ENCODE measurements around the gene APP.
"Not testable (repeated sequence)": the region's sequence is repeated elsewhere in the genome, so short reads cannot be mapped to it uniquely, and the experiment has no call there.

The APP gene

DNA sequence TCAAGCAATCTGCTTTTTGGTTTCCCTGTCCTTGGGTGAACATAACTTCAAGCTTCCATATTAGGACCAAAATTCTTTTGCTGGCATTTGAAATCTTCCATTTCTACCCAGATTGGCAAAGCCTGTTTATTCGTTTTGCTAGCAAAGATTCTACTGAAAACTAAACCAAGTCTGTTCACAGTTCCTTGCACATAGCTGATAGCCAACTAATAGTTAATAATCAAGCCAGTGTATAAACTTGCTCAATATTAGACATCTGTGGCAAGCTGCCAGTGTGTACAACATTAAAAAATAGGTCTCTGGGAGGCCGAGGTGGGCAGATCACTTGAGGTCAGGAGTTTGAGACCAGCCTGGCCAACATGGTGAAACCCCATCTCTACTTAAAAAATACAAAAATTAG lies 6.3 kb downstream of the APP start:
- DNase-seq (ENCODE audit: low spot score), result peak; percentile 81

DNA sequence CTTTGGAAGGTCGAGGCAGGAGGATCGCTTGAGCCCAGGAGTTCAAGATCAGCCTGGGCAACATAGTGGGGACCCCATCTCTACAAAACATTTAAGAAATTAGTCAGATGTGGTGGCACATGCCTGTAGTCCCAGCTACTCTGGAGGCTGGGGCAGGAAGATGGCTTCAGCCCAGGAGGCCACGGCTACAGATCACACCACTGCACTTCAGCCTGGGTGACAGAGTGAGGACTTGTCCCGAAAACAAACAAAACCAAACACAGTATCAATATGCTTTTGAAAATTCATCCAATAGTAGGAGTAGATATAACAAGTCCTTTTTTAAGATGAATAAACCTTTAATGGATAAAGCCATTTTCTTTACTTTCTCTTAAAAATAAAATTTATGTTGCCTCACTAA lies 8.5 kb downstream of the APP start:
- no peak for DNase-seq (ENCODE audit: low spot score)

DNA sequence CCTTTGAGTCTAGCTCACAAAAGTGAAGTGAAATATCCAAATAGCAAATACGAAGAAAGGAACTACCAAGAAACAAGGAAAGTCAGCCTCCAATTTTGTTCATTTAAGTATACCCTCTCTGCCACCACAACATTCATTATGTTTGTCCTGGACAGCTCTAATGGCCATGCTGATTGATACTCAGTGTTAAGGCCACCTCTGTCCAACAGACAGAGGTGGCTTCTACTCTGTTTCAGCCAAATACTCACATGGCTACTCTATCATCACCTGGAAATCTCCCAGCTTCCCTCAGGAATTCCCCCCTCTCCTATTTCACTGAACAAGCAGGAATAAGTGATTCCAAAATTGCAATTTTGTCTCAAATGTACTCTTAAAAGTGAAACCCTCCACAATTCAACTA lies 10.7 kb downstream of the APP start:
- no peak for DNase-seq (ENCODE audit: low spot score)

DNA sequence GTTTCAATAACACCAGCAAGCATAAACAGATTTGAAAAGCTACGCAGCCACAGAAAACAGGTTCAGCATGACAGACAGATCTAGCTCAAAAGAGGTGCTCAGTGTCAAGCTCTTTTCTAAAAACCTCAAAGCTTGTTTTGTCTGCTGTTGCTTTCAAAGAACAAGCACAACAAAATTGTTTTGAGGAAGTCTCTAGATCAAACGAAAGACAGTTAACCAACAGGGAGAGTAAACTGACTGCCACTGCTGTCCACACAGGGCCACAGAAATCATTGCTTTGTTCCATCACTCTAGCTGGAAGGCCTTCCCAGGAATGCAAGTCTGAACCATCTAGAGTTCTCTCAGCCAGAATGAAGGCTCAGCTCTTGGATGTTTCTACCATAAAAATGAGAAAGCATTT lies 12.8 kb downstream of the APP start:
- DNase-seq (ENCODE audit: low spot score), result no peak

GRCh38 chr21:26154753-26155152 lies 15.8 kb downstream of the APP start:
- DNase-seq (ENCODE audit: low spot score), result no peak

GRCh38 chr21:26153758-26154157 lies 16.8 kb downstream of the APP start:
- no peak for DNase-seq (ENCODE audit: low spot score)

DNA sequence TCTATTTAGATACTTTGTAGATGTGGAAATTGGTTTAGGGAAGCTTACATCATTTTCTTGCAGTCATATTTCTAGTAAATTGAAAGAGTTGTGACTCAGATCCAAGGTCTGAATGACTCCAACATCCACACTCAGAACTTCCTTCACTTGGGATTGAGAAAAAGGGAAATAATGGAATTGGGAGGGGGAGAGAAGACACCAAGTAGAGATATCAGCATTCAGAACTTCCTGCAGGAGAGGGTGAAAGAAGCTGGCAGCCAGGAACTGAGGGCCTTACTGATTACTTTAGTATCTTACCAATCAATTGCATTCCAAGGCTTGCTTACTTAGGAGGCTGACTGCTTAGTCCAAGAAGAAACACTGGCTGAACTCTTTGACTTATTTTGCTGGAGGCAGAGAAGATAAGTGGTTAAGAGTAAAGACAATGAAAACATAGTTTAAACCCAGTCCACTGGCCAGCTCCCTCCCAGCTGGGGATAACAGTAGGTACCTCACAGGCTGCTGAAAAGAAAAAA lies 21.7 kb downstream of the APP start:
- peak; percentile 65 for DNase-seq (ENCODE audit: low spot score)

- peak; percentile 81 for DNase-seq (ENCODE audit: low spot score)
These were observed 22.3 kb downstream of the APP start for GRCh38 chr21:26148071-26148839.

DNA sequence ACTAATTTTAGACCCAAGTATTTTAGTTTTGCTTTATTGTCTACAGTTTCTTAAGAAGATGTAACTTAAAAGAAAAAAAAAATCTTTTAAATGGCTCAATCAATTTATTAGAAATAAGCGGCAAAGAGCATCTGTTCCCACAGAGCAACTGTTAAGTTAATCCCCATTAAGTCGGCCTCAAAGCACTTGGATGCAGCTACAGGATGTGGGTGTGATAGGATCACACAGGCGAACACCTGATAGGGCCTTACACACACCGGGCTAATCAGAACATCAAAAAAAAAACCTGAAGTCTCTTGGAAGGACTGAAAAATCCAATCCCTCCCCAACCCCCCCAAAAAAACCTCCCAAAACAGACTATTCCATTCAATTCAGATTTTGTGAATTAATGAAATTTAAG lies 23.0 kb downstream of the APP start:
- DNase-seq (ENCODE audit: low spot score), result no peak

DNA sequence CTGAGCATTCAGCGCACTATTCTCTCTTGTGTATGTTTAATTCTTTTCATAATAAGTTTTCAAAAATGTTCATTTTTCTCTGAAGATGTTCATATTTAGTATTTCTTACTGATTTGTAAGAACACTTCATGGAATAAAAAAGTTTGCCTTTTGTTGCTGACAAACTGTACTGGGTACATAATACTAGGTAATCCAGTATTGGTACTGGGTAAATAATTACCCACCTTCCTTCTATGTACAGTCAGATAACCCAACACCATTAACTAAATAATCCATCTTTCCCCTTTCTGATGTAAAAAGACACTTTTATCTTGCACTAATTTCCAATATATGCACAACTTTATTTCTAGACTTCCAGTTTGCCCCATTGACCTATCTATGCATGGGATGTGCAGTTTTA lies 23.9 kb downstream of the APP start:
- DNase-seq (ENCODE audit: low spot score), result no peak

GRCh38 chr21:26144031-26144430 lies 26.5 kb downstream of the APP start:
- DNase-seq (ENCODE audit: low spot score), result no peak

GRCh38 chr21:26142363-26142762 lies 28.2 kb downstream of the APP start:
- no peak for DNase-seq (ENCODE audit: low spot score)

DNA sequence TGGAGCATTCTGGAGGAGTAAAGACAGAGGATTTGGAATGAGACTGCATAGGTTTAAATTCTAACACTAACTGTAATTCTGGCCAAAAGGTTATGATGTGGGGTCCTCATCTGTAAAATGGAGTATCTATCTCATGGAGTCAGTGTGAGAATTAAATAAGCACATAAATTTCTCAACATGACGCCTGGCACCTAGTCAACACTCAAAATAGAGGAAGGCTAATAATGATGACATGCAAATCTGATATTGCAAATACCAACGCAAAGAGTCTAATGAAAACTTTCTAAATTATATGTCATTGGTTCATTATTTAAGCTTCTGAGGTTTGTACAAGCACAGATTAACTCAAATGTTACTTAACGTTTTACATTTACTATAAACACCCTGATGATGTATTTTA lies 29.6 kb downstream of the APP start:
- DNase-seq (ENCODE audit: low spot score), result no peak

DNA sequence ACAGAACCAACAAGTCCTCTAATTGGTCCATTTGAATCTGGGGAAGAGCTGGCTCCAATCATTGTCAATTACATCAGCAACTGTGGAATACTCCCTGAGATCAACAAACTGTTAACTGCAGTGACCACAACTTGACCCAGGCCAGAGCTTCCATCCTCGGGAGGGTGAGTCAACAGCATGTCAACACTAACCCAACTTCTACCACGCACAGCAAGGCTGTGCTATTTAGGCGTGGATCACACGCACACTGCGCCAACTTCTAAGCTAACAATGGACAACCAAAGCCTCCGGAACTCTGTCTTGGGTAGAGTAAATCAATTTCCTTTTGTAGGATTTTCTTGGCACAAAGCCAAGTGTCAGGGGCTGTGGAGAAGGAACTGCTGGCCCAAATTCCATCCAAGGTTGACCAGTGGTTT lies 30.4 kb downstream of the APP start:
- peak; percentile 94 for DNase-seq (ENCODE audit: low spot score)

DNA sequence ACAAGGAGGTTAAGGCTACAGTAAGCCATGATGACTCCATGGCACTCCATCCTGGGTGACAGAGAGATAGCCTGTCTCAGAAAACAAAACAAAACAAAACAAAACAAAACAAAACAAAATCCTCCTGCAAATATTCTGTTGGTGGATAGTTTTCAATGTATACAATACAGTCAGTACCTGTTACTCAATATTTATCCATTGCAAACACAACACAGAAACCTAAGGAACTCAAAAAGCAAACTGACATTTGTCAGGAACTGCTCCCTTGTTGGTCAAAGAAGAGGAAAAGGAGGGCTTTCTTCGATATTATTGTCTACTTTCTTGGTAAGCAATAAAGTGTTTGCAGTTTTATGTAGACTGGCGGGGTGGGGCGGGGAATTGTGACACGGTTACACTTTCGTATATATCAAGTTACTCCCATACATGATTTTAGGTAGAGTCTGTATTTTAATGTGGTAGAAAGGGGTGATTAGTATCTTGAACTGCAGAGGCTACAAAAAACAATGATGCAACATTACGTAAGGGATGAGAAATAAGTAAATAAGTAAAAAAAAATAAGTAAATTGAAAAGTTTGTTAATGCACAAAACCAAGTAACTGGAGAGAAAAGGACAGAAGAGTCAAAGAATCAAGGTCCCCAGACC lies 31.8 kb downstream of the APP start:
- no peak for DNase-seq (ENCODE audit: low spot score)

- peak; percentile 17 for DNase-seq (ENCODE audit: low spot score)
These were observed 33.0 kb downstream of the APP start for GRCh38 chr21:26137379-26138060.

GRCh38 chr21:26136671-26137070 lies 33.9 kb downstream of the APP start:
- no peak for DNase-seq (ENCODE audit: low spot score)

DNA sequence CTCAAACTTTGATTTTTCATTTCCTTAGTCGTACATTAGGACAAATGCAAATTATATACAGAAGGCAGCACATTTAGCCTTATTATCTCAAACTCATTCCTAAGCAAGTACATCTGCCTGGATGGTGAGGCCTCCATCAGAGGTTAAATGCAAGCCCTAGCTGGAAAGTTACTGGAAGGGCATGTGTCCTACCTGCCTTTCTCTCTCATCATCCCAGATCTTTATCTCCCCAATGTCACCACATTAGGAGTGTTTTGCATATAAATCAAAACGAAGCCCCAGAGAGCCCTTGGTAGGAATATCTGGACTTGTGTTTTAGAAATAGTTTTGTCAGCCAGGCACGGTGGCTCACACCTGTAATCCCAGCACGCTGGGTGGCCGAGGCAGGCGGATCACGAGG lies 35.0 kb downstream of the APP start:
- no peak for DNase-seq (ENCODE audit: low spot score)

- no peak for DNase-seq (ENCODE audit: low spot score)
These were observed 39.0 kb downstream of the APP start for GRCh38 chr21:26131554-26131953.

DNA sequence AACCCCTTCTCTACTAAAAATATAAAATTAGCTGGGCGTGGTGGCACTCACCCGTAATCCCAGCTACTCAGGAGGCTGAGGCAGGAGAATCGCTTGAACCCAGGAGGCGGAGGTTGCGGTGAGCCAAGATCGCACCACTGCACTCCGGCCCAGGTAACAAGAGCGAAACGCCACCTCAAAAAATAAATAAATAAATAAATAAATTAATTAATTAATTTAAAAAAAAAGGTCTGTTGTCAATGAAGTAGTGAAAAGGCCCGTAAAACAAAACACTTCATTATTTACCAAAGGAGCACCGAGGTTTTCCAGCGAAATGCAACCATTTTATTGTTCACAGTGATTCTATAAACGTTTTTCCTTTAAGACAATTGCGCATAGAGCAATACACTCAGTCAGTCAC lies 39.5 kb downstream of the APP start:
- not testable (repeated sequence) for DNase-seq (ENCODE audit: low spot score)

DNA sequence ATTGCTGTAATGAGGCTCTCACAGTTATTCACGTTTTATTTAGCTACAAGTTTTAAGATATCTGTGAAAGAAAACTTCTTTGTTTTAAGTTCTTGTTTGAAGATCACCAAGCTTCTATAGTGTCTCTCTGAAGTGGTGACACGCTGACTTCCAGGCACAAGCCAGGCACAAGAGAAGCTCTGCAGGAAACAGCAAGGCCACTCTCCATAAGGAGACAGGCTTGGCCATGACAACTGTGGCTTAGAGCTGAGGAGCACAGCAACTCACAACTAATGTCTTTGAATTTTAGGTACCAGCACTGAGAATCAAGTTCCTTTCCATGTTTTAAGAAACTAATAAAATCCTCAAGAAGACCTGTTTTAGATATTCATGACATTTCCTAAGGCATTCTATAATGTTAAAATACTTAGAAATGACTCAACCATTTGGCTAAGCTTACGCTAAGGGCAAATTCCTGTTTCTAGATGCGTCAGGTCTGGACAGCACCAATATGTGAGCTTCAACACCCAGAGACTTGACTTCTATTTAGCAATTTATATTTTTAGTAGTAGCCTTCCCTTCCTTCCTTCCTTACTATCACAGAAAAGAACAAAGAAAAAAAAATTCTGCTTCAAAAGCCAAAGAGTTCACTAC lies 40.2 kb downstream of the APP start:
- DNase-seq (ENCODE audit: low spot score), result no peak

- DNase-seq (ENCODE audit: low spot score), result peak; percentile 75
These were observed 42.7 kb downstream of the APP start for GRCh38 chr21:26127918-26128317.

All from kidney tubule cell (primary cell).